ENCODE results near the gene NFAT5. TPM values are rescaled to one million over a fixed set of nuclear protein-coding genes. Genes with fewer than 3 reads are reported as not detected.

Gene NFAT5
- total and polyA plus RNA-seq, 5 donors = 6.9 to 28.5 (median 19.8) TPM

DNA sequence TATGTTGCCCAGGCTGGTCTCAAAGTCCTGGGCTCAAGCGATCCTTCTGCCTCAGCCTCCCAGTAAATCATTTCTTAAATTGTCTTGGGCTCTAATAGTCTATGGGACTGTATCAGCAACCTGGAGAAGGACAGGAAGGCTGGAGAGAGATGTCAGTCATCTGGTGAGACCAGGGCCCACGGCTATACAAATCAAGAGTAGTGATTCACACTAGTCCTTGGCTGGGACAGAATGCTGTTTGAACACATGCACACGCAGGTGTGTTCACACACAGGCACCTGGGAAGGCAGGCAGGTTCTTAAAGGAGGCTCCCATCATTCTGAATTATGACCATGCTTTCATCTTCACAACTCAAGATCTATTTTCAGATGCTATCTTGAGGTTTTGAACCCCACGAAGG lies 146.5 kb downstream of the NFAT5 start:
- DNase-seq (no peak), ATAC-seq (no peak)
- no peak overlapping the region for H3K27ac ChIP-seq (ENCODE audit: low read length)
- 91% methylated on average over 4 of the region's 4 CpGs for WGBS
- no peaks in the 10 kb centered on the region for H3K4me1 ChIP-seq (ENCODE audit: control insufficient read depth, insufficient read depth, low read length)
- intact Hi-C loops (cut with DNase I) = loop anchor here in 1 of 4 donors (5.0 kb wide), 1 partner anchor 40 kb away; the partner anchor contains the start of gene NOB1
- no peak overlapping the region for H3K4me3 ChIP-seq (ENCODE audit: low read length)
- no peaks in the 10 kb centered on the region for H3K27me3 ChIP-seq (ENCODE audit: control insufficient read depth, insufficient read depth)
- no peaks in the 10 kb centered on the region for H3K9me3 ChIP-seq (ENCODE audit: control insufficient read depth, low read length)

GRCh38 chr16:69712914-69713581 lies 147.3 kb downstream of the NFAT5 start:
- no peak overlapping the region for H3K4me3 ChIP-seq (ENCODE audit: low read length)
- no peaks in the 10 kb centered on the region for H3K4me1 ChIP-seq (ENCODE audit: control insufficient read depth, insufficient read depth, low read length)
- intact Hi-C loops (cut with DNase I) = loop anchor here in 1 of 4 donors (5.0 kb wide), 1 partner anchor 39 kb away; the partner anchor contains the start of gene NOB1
- WGBS = 90% methylated on average over 9 of the region's 9 CpGs
- DNase-seq (no peak), ATAC-seq (no peak)
- H3K27me3 ChIP-seq (ENCODE audit: control insufficient read depth, insufficient read depth) = no peaks in the 10 kb centered on the region
- no peak overlapping the region for H3K27ac ChIP-seq (ENCODE audit: low read length)
- H3K9me3 ChIP-seq (ENCODE audit: control insufficient read depth, low read length) = no peaks in the 10 kb centered on the region

GRCh38 chr16:69717066-69717465 lies 151.3 kb downstream of the NFAT5 start:
- H3K9me3 ChIP-seq (ENCODE audit: control insufficient read depth, low read length) = no peaks in the 10 kb centered on the region
- H3K27ac ChIP-seq (ENCODE audit: low read length) = no peak overlapping the region
- no peaks in the 10 kb centered on the region for H3K27me3 ChIP-seq (ENCODE audit: control insufficient read depth, insufficient read depth)
- DNase-seq (no peak), ATAC-seq (no peak)
- no peak overlapping the region for H3K4me3 ChIP-seq (ENCODE audit: low read length)
- H3K4me1 ChIP-seq (ENCODE audit: control insufficient read depth, insufficient read depth, low read length) = no peaks in the 10 kb centered on the region
- 86% methylated on average over 6 of the region's 6 CpGs for WGBS
- intact Hi-C loops (cut with DNase I) = no loop called here

DNA sequence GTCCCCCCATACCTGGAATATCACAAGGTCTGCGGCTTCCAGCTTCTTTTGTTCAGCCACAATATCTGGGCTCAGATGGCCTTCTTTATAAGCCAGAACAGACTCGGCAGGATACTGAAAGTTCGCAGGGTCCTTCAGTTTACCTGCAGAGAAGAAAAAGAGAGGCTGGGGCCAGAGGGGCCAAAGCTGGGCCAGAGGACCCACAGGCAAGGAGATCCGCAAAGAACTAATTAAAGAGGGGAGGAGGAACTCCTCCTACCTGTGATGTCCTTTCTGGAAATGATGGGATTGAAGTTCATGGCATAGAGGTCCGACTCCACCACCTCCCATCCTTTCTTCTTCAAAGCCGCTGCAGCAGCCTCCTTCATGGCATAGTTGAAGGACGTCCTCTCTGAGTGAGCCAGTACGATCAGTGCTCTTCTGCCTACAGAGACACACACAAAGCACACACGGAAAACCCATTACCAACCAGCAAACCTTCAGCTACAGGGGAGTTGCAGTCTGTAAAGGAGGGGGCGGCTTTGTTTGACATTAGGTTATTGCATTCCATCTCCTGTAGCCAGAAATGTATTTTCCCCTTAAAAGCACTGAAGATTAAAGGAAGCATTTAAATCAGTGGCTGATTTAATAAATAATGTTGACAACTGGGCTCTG lies 152.5 kb downstream of the NFAT5 start:
- no peaks in the 10 kb centered on the region for H3K27me3 ChIP-seq (ENCODE audit: control insufficient read depth, insufficient read depth)
- H3K9me3 ChIP-seq (ENCODE audit: control insufficient read depth, low read length) = no peaks in the 10 kb centered on the region
- no peak overlapping the region for H3K27ac ChIP-seq (ENCODE audit: low read length)
- H3K4me1 ChIP-seq (ENCODE audit: control insufficient read depth, insufficient read depth, low read length) = no peaks in the 10 kb centered on the region
- ATAC-seq (no peak), DNase-seq (no peak)
- WGBS = 84% methylated on average over 10 of the region's 10 CpGs
- intact Hi-C loops (cut with DNase I) = no loop called here
- no peak overlapping the region for H3K4me3 ChIP-seq (ENCODE audit: low read length)

- Histone ChIP-seq H3K4me1 (ENCODE audit: control insufficient read depth, insufficient read depth, low read length) (no peaks in the 10 kb centered on the region), H3K27me3 (ENCODE audit: control insufficient read depth, insufficient read depth) (no peaks in the 10 kb centered on the region), H3K9me3 (ENCODE audit: control insufficient read depth, low read length) (no peaks in the 10 kb centered on the region), H3K27ac (ENCODE audit: low read length) (no peak overlapping the region), H3K4me3 (ENCODE audit: low read length) (no peak overlapping the region)
- no peak for ATAC-seq
- intact Hi-C loops (cut with DNase I) = no loop called here
- 91% methylated on average over 10 of the region's 10 CpGs for WGBS
- no peak for DNase-seq
These were observed 155.2 kb downstream of the NFAT5 start for GRCh38 chr16:69720822-69721430.

DNA sequence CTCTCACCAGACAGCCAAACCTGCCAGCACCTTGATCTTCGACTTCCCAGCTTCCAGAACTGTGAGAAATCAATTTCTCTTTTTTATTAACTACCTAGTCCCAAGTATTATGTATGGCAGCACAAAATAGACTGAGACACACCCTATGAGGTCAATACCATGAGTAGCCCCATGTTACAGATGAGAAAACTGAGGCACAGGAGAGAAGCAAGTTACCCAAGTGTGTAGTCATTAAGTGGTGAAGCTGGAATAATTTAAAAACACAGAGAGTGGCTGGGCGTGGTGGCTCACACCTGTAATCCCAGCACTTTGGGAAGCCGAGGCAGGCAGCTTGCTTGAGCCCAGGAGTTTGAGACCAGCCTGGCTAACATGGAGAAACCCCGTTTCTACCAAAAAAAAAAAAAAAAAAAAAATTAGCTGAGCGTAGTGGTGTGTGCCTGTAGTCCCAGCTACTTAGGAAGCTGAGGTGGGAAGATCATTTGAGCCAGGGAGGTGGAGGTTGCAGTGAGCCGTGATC lies 155.7 kb downstream of the NFAT5 start:
- Histone ChIP-seq H3K4me1 (ENCODE audit: control insufficient read depth, insufficient read depth, low read length) (no peaks in the 10 kb centered on the region), H3K4me3 (ENCODE audit: low read length) (no peak overlapping the region), H3K9me3 (ENCODE audit: control insufficient read depth, low read length) (no peaks in the 10 kb centered on the region), H3K27ac (ENCODE audit: low read length) (no peak overlapping the region), H3K27me3 (ENCODE audit: control insufficient read depth, insufficient read depth) (no peaks in the 10 kb centered on the region)
- ATAC-seq (no peak), DNase-seq (no peak)
- intact Hi-C loops (cut with DNase I) = no loop called here
- 96% methylated on average over 6 of the region's 6 CpGs for WGBS

DNA sequence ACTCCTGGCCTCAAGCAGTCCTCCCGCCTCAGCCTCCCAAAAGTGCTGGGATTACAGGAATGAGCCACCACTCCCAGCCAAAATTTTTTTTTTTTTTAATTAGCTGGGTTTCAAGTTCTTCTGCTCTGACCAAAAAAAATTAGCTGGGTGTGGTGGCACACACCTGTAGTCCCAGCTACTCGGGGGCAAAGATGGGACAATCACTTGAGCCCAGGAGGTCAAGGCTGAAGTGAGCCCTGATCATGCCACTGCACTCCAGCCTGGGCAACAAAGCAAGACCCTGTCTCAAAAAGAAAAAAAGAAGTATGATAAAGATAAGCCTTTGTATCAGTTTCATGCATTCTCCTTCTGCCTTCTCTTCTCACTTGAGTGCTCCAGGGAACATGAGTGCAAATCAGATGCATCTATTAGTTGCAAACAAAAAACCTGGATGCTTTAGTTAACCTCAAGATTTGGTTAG lies 158.7 kb downstream of the NFAT5 start:
- Histone ChIP-seq H3K27me3 (ENCODE audit: control insufficient read depth, insufficient read depth) (no peaks in the 10 kb centered on the region), H3K27ac (ENCODE audit: low read length) (no peak overlapping the region), H3K4me1 (ENCODE audit: control insufficient read depth, insufficient read depth, low read length) (no peaks in the 10 kb centered on the region), H3K9me3 (ENCODE audit: control insufficient read depth, low read length) (no peaks in the 10 kb centered on the region), H3K4me3 (ENCODE audit: low read length) (no peak overlapping the region)
- DNase-seq = no peak
- intact Hi-C loops (cut with DNase I) = no loop called here
- 97% methylated on average over 2 of the region's 2 CpGs for WGBS
- no peak for ATAC-seq

GRCh38 chr16:69724981-69725479 lies 159.3 kb downstream of the NFAT5 start:
- peak in 1 of 3 donors; percentile 38 for DNase-seq
- intact Hi-C loops (cut with DNase I) = no loop called here
- Histone ChIP-seq H3K4me1 (ENCODE audit: control insufficient read depth, insufficient read depth, low read length) (no peaks in the 10 kb centered on the region), H3K9me3 (ENCODE audit: control insufficient read depth, low read length) (no peaks in the 10 kb centered on the region), H3K27ac (ENCODE audit: low read length) (peak overlapping the region; percentile 66), H3K27me3 (ENCODE audit: control insufficient read depth, insufficient read depth) (no peaks in the 10 kb centered on the region), H3K4me3 (ENCODE audit: low read length) (no peak overlapping the region)
- no peak for ATAC-seq
- WGBS = 52% methylated on average over 6 of the region's 6 CpGs

DNA sequence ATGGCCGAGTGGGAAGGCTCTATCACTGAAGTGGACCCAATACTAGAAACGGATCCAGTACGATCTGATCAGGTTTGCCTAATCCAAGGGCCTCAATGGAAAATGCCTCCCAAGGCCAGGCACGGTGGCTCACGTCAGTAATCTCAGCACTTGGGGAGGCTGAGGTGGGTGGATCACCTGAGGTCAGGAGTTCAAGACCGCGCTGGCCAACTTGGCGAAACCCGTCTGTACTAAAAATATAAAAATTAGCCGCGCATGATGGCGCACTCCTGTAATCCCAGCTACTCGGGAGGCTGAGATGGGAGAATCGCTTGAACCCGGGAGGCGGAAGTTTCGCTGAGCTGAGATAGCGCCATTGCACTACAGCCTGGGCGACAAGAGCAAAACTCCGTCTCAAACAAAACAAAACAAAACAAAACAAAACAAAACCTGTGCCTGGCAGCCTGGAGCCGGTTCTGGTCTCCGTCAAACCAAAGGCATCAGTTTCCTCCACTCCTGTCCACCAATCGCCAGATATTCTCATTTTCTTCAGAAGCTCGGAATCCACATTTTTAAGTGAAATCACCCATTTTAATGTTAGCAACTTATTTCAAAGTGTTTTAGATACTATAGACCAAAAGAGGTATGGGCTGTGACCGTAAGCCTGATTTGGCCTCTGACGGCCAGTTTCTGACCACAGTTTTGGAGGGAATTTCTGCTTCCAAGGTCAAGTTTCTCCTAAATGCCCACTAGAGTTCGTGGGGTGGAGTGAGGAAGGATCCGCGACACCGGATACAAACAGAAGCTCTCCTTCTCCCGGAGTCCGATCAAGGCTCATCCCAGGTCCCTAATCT lies 159.9 kb downstream of the NFAT5 start:
- Histone ChIP-seq H3K27ac (ENCODE audit: low read length) (peak overlapping the region; percentile 61), H3K4me3 (ENCODE audit: low read length) (peak overlapping the region; percentile 51), H3K4me1 (ENCODE audit: control insufficient read depth, insufficient read depth, low read length) (no peaks in the 10 kb centered on the region), H3K27me3 (ENCODE audit: control insufficient read depth, insufficient read depth) (no peaks in the 10 kb centered on the region), H3K9me3 (ENCODE audit: control insufficient read depth, low read length) (no peaks in the 10 kb centered on the region)
- DNase-seq (no peak), ATAC-seq (no peak)
- intact Hi-C loops (cut with DNase I) = no loop called here
- 71% methylated on average over 32 of the region's 32 CpGs for WGBS

- Histone ChIP-seq H3K27me3 (ENCODE audit: control insufficient read depth, insufficient read depth) (no peaks in the 10 kb centered on the region), H3K4me1 (ENCODE audit: control insufficient read depth, insufficient read depth, low read length) (no peaks in the 10 kb centered on the region), H3K9me3 (ENCODE audit: control insufficient read depth, low read length) (no peaks in the 10 kb centered on the region), H3K4me3 (ENCODE audit: low read length) (peak within 1 kb of the TSS; percentile 51), H3K27ac (ENCODE audit: low read length) (peak within 1 kb of the TSS; percentile 61)
- peak; percentile 94 to 98 (median 96) for DNase-seq
- under 1% methylated on average over 31 of the region's 31 CpGs for WGBS
- peak; percentile 96 to 98 for ATAC-seq
- intact Hi-C loops (cut with DNase I) = no loop called here
These were observed 160.7 kb downstream of the NFAT5 start, which contains the start of gene NQO1 for GRCh38 chr16:69726313-69727060. TSS of gene NQO1 (minus strand) at chr16:69726560. CDS start at chr16:69726439, 121 bp downstream.
